BLaER1 treated with 17β-estradiol and CSF1 and Interleukin-3, amounts not matched to agents 10 nM and 100 nM (cell line): ENCODE data around the gene ENDOV.

Source experiments
- H3K27ac ChIP-seq, 11 experiments: shearing (Covaris generic); formaldehyde crosslinking; 2 replicates each; pipeline ENCODE4 v1.8.1; 2022
- H3K27me3 ChIP-seq, 11 experiments: shearing (Covaris generic); formaldehyde crosslinking; 2 replicates each; pipeline ENCODE4 v1.8.1; 2022
- H3K36me3 ChIP-seq, 11 experiments: shearing (Covaris generic); formaldehyde crosslinking; 2 replicates each; pipeline ENCODE4 v1.8.1; 2022
- H3K4me1 ChIP-seq, 10 experiments: shearing (Covaris generic); formaldehyde crosslinking; 2 replicates each; pipeline ENCODE4 v1.8.1; 2022
- H3K4me2 ChIP-seq, 11 experiments: shearing (Covaris generic); formaldehyde crosslinking; 2 replicates each; pipeline ENCODE4 v1.8.1; 2022
- H3K4me3 ChIP-seq, 10 experiments: shearing (Covaris generic); formaldehyde crosslinking; 2 replicates each; pipeline ENCODE4 v1.8.1; 2022
- H3K9ac ChIP-seq, 11 experiments: shearing (Covaris generic); formaldehyde crosslinking; 2 replicates each; pipeline ENCODE4 v1.8.1; 2022
- H3K9me3 ChIP-seq, 11 experiments: shearing (Covaris generic); formaldehyde crosslinking; replicated peaks in 1 of 11; 2 replicates each; pipeline ENCODE4 v1.8.1; 2022
- H4K20me1 ChIP-seq, 11 experiments: shearing (Covaris generic); formaldehyde crosslinking; 2 replicates each; pipeline ENCODE4 v1.8.1; 2022
- Cebpa-rat ChIP-seq, 11 experiments: shearing (Covaris generic); IDR thresholded peaks; 2 replicates each; pipeline ENCODE4 v1.8.1; 2022

Gene ENDOV

DNA sequence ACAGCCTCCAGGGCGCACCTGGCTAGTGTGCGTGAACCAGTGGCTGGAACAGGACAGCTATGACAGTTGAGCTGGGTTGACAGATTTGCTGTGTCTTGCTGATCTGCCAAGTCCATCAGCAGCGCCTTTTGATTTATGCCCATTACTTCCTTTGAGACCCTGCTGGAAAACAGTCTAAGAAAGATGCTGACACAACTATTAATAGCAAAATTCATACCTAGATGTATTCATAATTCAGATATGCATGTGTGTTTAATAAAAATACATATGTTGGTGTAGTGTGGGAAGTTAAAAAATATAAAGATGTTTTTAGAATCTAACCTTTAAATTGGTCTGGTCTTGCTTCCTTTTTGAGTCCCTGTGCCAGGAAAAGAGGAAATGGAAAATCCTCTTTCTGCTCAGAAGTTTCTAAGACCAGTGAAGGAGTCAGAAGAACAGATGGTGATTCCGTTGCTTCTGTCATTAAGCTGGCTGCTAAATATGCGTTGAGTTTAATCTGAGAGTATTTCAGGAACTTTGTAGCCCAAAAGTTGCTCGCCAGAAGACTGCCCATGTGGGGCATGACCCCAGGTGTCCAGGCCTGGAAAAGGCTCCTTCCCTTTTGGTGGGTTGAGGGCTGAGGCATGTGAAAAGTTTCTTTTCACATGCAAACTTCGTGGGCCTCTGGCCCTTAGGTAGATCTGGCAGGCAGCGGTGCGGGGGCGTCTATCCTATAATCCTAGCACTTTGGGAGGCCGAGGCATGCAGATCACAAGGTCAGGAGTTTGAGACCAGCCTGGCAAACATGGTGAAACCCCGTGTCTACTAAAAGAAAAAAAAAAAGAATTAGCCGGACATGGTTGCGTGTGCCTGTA, 40.0 kb upstream of the ENDOV start:
- peaks cover 95 to 99% (median 98%) of the 10 kb centered on the region in 11 experiments for H3K36me3 ChIP-seq
- H3K27me3 ChIP-seq: no peaks in the 10 kb centered on the region
- no peak overlapping the region for H3K4me3 ChIP-seq
- no peak overlapping the region for H3K27ac ChIP-seq
- H4K20me1 ChIP-seq: peaks cover 0 to 37% (median 4%) of the 10 kb centered on the region in 11 experiments; a peak in 8 of 22 replicates
- no peaks in the 10 kb centered on the region for H3K9me3 ChIP-seq
- H3K4me2 ChIP-seq: peak overlapping the region in 1 of 11 experiments; percentile 32; a peak in 2 of 22 replicates
- TF ChIP-seq Cebpa-rat (IDR thresholded peaks at IDR 0.05): no peak
- 0 out of 22 replicates have a peak overlapping the region, but pooled peaks of 1 of the 11 experiments have one; percentile 13 for H3K9ac ChIP-seq
- peaks cover 0 to 16% (median 0%) of the 10 kb centered on the region in 10 experiments; a peak in 6 of 20 replicates for H3K4me1 ChIP-seq

- Histone ChIP-seq H3K4me3 (no peak overlapping the region), H4K20me1 (peaks cover 0 to 37% (median 4%) of the 10 kb centered on the region in 11 experiments; a peak in 8 of 22 replicates), H3K9ac (no peak overlapping the region; a peak in 1 of 22 replicates), H3K36me3 (peaks cover 96 to 99% (median 98%) of the 10 kb centered on the region in 11 experiments), H3K4me2 (no peak overlapping the region), H3K27me3 (no peaks in the 10 kb centered on the region), H3K4me1 (peaks cover 0 to 16% (median 0%) of the 10 kb centered on the region in 10 experiments; a peak in 6 of 20 replicates), H3K9me3 (no peaks in the 10 kb centered on the region), H3K27ac (no peak overlapping the region)
- no peak for TF ChIP-seq Cebpa-rat (IDR thresholded peaks at IDR 0.05)
Measured at GRCh38 chr17:80376531-80376930, 38.4 kb upstream of the ENDOV start.

DNA sequence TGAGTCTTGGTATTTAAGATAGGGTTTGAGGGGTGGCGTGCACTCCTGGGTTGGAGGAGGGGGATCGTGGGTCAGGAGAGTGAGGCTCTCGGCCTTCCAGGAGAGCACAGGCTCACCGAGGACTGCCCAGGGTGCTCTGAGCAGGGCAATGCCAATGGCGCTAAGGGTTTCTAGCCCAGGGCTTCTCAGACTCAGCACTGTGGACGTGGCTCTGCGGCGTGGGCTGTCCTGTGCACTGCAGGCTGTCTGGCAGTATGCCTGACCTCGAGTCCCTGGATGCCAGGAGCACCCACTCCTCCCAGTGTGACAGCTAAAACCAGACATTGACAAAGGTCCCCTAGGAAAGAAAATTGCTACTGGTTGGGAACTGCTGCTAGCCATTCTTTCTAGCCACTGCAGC, 37.2 kb upstream of the ENDOV start:
- peaks cover 0 to 37% (median 4%) of the 10 kb centered on the region in 11 experiments; a peak in 9 of 22 replicates for H4K20me1 ChIP-seq
- no peak overlapping the region for H3K4me3 ChIP-seq
- TF ChIP-seq Cebpa-rat (IDR thresholded peaks at IDR 0.05): no peak
- no peaks in the 10 kb centered on the region for H3K27me3 ChIP-seq
- H3K36me3 ChIP-seq: peaks cover 96 to 99% (median 98%) of the 10 kb centered on the region in 11 experiments
- H3K9me3 ChIP-seq: no peaks in the 10 kb centered on the region
- H3K4me1 ChIP-seq: peaks cover 0 to 16% (median 0%) of the 10 kb centered on the region in 10 experiments; a peak in 6 of 20 replicates
- no peak overlapping the region for H3K4me2 ChIP-seq
- H3K27ac ChIP-seq: no peak overlapping the region
- no peak overlapping the region for H3K9ac ChIP-seq

GRCh38 chr17:80379348-80379747, 35.6 kb upstream of the ENDOV start:
- TF ChIP-seq Cebpa-rat (IDR thresholded peaks at IDR 0.05): no peak
- Histone ChIP-seq H3K27ac (no peak overlapping the region), H3K36me3 (peaks cover 98 to 100% (median 100%) of the 10 kb centered on the region in 11 experiments)

DNA sequence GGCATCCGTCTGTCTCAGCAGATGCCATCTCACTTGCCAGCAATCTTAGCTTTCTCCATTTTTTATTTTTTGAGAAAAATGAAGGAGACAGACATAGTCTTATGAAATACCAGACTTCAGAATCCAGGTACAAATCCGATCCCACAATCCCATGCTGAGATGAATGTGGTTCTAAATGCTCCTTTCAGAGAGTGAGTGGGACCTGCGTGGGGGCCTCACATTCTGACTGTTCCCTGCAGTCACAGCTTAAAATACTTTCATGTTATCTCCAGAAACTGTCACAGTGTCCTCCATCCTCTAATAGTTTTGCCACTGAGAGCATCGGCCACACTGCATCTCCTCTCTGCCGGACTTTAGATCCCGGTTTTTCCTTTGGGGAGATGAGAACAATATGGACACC, 34.9 kb upstream of the ENDOV start:
- TF ChIP-seq Cebpa-rat (IDR thresholded peaks at IDR 0.05): no peak
- Histone ChIP-seq H3K36me3 (peaks cover 98 to 100% (median 100%) of the 10 kb centered on the region in 11 experiments), H3K27me3 (no peaks in the 10 kb centered on the region), H3K27ac (no peak overlapping the region), H4K20me1 (peaks cover 0 to 25% (median 4%) of the 10 kb centered on the region in 11 experiments; a peak in 9 of 22 replicates), H3K4me3 (no peak overlapping the region), H3K9ac (no peak overlapping the region), H3K4me1 (peaks cover 0 to 7% (median 0%) of the 10 kb centered on the region in 10 experiments; a peak in 4 of 20 replicates), H3K4me2 (no peak overlapping the region), H3K9me3 (no peaks in the 10 kb centered on the region)

More at GRCh38 chr17:80379348-80379747, 35.6 kb upstream of the ENDOV start:
- Histone ChIP-seq H3K4me1 (peaks cover 0 to 14% (median 0%) of the 10 kb centered on the region in 10 experiments; a peak in 6 of 20 replicates), H3K4me3 (no peak overlapping the region), H3K9me3 (no peaks in the 10 kb centered on the region), H3K9ac (no peak overlapping the region), H3K27me3 (no peaks in the 10 kb centered on the region), H3K4me2 (no peak overlapping the region), H4K20me1 (peaks cover 0 to 32% (median 4%) of the 10 kb centered on the region in 11 experiments; a peak in 7 of 22 replicates)

DNA sequence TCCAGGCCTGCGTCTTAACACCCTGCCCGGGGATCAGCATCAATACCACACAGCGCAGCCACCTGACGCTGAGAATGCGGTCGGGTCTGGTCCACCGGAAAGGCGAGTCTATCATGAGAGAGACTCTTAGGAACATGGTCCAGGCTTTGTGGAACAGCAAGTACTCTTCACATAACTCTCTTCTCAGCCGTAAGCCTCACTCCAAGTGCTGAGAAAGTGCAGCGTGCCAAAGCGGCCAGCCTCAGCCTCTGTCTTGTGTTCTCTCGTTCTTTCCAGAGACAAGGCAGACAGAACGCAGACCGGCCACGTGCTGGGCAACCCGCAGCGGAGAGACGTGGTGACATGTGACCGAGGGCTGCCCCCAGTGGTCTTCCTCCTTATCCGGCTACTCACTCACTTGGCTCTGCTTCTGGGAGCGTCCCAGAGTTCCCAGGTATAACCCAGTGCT, 34.4 kb upstream of the ENDOV start:
- Histone ChIP-seq H3K27me3 (no peaks in the 10 kb centered on the region), H3K36me3 (peaks cover 98 to 100% (median 100%) of the 10 kb centered on the region in 11 experiments), H3K9me3 (no peaks in the 10 kb centered on the region), H3K4me2 (no peak overlapping the region), H3K4me3 (no peak overlapping the region), H3K9ac (no peak overlapping the region), H3K27ac (no peak overlapping the region), H4K20me1 (peaks cover 0 to 19% (median 4%) of the 10 kb centered on the region in 11 experiments; a peak in 9 of 22 replicates), H3K4me1 (peaks cover 0 to 2% (median 0%) of the 10 kb centered on the region in 10 experiments; a peak in 2 of 20 replicates)
- TF ChIP-seq Cebpa-rat (IDR thresholded peaks at IDR 0.05): no peak

DNA sequence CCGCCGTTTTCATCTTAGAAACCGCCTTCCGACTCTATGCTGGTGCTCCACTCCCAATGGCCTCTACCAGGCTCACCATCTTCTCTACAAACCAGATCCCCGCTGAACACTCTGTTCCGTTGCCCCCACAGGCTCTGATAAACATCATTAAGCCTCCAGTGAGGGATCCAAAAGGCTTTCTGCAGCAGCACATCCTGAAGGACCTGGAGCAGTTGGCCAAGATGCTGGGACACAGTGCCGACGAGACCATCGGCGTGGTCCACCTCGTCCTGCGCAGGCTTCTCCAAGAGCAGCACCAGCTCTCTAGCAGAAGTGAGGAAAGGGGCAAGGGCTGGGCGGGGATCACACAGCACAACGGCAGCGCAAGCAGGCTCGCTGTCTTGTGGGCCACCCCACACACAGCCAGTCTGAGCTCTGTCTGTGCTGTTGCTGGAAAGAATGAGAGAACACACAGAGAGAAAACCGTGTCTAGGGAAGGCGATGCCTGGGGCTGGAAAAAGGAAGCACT, 33.5 kb upstream of the ENDOV start:
- peaks cover 98 to 100% (median 100%) of the 10 kb centered on the region in 11 experiments for H3K36me3 ChIP-seq
- H3K4me3 ChIP-seq: no peak overlapping the region
- no peak overlapping the region for H3K9ac ChIP-seq
- H3K4me2 ChIP-seq: no peak overlapping the region
- no peaks in the 10 kb centered on the region for H3K4me1 ChIP-seq
- no peaks in the 10 kb centered on the region for H3K9me3 ChIP-seq
- peaks cover 0 to 12% (median 4%) of the 10 kb centered on the region in 11 experiments; a peak in 9 of 22 replicates for H4K20me1 ChIP-seq
- no peak for TF ChIP-seq Cebpa-rat (IDR thresholded peaks at IDR 0.05)
- H3K27ac ChIP-seq: no peak overlapping the region
- H3K27me3 ChIP-seq: no peaks in the 10 kb centered on the region

DNA sequence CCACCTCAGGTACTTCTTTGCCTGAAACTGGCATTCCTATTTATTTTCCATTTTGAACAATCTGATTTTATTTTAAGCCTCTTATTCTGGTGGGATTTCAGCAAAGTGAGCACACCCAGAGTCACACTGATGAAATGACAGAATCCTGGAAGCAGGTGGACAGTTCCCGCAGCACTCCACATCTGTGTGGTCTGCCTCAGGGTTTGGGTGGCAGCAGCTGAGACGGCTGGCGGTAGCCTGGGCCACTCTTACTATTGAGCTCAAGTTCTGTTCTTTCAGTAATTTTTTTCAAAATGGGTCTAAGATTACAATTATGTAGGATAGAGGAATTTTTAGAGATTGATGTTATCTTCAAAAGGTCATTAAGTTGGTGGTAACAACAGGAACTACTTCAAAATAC, 32.5 kb upstream of the ENDOV start:
- Histone ChIP-seq H4K20me1 (peaks cover 0 to 19% (median 4%) of the 10 kb centered on the region in 11 experiments; a peak in 8 of 22 replicates), H3K4me2 (no peak overlapping the region), H3K27ac (no peak overlapping the region), H3K9me3 (no peaks in the 10 kb centered on the region), H3K4me3 (no peak overlapping the region), H3K9ac (no peak overlapping the region), H3K4me1 (no peaks in the 10 kb centered on the region), H3K36me3 (peaks cover 98 to 100% (median 100%) of the 10 kb centered on the region in 11 experiments), H3K27me3 (no peaks in the 10 kb centered on the region)
- TF ChIP-seq Cebpa-rat (IDR thresholded peaks at IDR 0.05): no peak

GRCh38 chr17:80382956-80383355, 32.0 kb upstream of the ENDOV start:
- Histone ChIP-seq H3K4me3 (no peak overlapping the region), H3K9ac (no peak overlapping the region), H3K27me3 (no peaks in the 10 kb centered on the region), H3K4me1 (no peaks in the 10 kb centered on the region), H3K36me3 (peaks cover 98 to 100% (median 100%) of the 10 kb centered on the region in 11 experiments), H3K4me2 (no peak overlapping the region), H4K20me1 (peaks cover 0 to 16% (median 0%) of the 10 kb centered on the region in 11 experiments; a peak in 8 of 22 replicates), H3K9me3 (no peaks in the 10 kb centered on the region), H3K27ac (no peak overlapping the region)
- no peak for TF ChIP-seq Cebpa-rat (IDR thresholded peaks at IDR 0.05)
